CD4-positive, alpha-beta T cell treated with Interferon alpha-2 for 1 hour (primary cell): ENCODE data around the gene SUDS3.

Source experiments
- DNase-seq, 2 donors: peaks; one replicate each; pipeline ENCODE4 v3.0.0-alpha.2; 2020 to 2022

The SUDS3 gene

GRCh38 chr12:118357257-118358007 lies 18.9 kb upstream of the SUDS3 start:
- DNase-seq, result peak; percentile 63 to 71

DNA sequence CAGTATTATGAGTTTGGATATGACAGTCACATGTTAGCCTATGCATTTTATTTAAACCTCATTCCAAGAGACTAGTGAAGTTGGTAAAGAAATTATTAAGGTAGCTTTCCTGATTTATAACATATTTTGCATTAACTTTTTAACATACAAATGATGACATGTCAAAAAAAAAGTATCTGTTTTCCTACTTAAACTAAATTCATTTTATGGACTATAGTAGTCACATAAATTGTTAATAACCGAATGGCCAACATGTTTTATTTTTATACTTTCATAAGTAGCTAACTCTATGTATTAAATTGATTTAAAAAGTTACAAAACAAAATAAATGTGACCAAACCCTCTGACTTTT lies 18.4 kb upstream of the SUDS3 start:
- DNase-seq, result no peak

GRCh38 chr12:118358612-118359540 lies 17.5 kb upstream of the SUDS3 start:
- peak in 1 of 2 donors; percentile 25 for DNase-seq

DNA sequence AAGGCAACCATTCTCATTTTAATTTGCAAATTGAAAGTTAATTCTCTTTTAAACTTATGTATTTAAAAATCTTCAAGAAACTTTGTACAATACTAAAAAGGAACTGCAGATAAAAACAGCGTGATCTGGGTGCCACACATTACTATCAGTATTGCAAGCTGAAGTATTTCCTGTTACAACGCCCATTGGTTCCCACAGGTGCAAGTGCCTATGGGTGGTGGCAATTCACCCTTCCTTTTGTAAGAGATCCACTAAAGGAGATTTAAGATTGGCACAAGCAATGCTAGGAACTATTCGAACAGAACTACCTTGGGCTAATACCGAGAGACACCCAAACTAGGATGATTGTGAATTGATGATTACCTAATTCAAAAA lies 16.8 kb upstream of the SUDS3 start:
- peak in 1 of 2 donors; percentile 56 for DNase-seq

DNA sequence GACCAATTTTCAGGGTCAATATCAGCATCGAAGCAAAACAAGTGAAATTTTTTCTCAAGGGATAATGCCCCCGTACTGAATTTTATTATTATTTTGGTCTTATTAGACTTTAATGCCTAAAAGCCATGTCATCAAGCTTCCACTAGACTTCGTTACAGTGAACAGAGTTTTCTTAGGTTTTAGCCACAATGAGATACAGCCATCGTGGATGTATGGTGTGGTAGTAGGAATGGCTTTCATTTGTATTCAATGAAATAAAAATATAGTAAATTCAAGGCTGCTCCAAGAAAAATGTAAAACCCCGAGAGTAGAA lies 15.3 kb upstream of the SUDS3 start:
- DNase-seq, result no peak

DNA sequence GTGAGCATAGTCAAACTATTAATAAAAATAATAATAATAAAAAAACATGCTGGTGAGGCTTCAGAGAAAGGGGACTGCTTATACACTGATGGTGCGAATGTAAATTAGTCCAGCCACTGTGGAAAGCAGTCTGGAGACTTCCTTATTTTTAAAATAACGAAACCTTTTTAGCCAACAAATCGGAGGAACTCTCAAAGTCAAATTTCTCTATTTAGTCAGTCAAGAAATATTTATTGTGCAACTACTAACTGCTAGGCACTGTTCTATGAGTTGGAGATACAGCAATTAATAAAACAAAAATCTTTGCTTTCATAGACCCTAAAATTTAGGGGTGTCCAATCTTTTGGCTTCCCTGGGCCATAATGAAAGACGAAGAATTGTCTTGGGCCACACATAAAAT lies 14.5 kb upstream of the SUDS3 start:
- DNase-seq, result no peak

DNA sequence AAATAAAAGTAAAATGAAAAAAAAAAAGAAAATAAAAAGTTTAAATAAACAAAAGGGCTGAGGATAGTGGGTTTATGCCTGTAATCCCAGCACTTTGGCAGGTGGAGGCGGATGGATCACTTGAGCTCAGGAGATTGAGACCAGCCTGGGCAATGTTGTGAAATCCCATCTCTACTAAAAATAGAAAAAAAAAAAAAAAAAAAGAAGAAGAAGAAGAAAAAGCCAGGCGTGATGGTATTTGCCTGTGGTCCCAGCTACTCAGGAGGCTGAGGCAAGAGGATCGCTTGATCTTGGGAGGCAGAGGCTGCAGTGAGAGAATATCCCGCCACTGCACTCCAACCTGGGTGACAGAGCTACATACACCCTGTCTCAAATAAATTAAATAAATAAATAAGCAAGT lies 7.5 kb upstream of the SUDS3 start:
- DNase-seq, result no peak

DNA sequence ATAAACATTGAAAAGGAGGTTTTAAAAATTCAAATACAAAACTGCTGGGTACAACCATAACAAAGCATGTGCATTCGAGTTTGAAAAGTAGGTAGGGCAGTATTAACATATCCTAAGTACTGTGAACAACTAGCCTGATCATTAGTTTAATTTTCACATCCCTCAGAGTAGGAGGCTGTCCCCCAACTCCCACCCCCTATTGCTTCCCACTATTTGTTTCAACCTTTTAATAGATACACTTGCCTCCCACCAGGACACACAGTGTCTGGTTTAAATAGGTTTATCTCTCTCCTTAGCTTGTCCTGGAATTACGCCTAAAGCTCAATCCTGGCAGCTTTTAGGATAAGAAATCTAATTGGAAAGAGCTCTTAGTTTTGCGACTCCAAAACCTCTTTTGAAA lies 5.8 kb upstream of the SUDS3 start:
- DNase-seq, result no peak

GRCh38 chr12:118371321-118372282 lies 4.8 kb upstream of the SUDS3 start:
- no peak for DNase-seq

DNA sequence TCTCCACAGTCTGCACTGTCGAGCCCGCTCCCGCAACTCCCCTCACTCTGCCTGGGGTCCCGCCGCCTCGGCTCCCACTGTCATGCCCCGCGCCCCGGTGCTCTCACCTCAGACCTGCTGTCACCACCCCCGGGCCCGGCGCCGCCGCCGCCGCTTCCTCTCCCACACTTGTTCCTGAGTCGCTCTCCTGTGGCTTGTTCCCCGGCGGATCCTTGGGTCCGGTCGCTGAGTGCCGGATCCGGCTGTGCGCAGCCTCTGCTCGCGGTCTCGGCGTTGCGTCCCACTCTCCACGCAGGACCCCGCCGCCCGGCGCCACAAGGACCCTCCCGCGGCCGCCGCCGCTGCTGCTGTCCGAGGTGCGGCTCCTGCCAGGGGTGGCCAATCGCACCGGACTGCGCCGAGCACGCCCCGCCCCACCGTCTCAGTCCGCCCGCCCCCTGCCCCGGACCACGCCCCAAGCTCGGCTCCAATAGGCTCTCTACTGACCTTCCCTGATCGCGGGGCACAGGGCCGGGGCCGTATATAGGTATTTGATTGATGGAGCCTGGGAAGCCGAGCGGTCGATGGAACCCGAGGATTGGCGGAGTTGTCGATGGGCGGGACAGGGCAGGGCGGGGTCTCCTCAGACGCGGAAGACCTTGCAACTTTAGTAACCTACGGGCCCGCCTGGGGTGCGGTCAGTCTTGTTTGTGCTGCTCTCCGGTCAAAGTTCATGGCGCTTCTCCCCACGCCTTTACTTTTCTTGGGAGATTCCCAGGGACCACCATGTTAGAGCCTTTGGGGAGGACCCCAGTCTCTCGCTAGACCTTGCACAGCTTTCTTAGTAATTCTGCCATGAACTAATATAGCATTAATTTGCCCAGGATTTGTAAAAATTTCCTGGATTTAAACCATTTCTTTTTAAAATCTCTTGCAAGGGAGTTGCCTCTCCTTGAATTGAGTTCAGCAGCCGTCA lies 3.5 kb upstream of the SUDS3 start, which contains the start of gene TAOK3:
Gene TAOK3 (minus strand): TSS at position 367 of the 955 bp plus-strand sequence. CDS start 117,340 bp downstream, outside the sequence.
- peak; percentile 98 to 99 for DNase-seq

GRCh38 chr12:118373616-118374015 lies 2.7 kb upstream of the SUDS3 start:
- no peak for DNase-seq

- no peak for DNase-seq
Measured at GRCh38 chr12:118374126-118374725, 2.1 kb upstream of the SUDS3 start.

GRCh38 chr12:118374909-118375308 lies 1.4 kb upstream of the SUDS3 start:
- DNase-seq, result no peak

DNA sequence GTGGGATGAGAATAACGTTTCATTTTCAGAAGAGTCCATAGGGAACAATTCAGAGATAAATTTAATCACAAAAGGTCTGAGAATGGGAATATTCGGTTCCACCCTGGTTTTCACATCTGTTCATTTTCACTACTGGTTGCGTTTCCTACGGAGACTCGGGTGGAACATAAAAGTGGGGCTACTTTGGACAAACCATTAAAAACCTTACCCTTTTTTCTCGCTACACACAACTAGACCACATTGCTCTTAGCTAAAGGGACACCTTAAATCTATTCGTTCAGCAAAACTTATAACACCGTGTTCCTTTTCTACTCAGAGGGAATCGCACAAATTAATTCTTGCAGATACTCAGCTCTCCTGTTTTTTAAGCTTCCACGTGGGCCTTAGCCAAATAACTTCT lies 1.0 kb upstream of the SUDS3 start:
- no peak for DNase-seq

- DNase-seq, result peak in 1 of 2 donors; percentile 26
Measured at GRCh38 chr12:118377021-118377883, 897 bp downstream of the SUDS3 start.

DNA sequence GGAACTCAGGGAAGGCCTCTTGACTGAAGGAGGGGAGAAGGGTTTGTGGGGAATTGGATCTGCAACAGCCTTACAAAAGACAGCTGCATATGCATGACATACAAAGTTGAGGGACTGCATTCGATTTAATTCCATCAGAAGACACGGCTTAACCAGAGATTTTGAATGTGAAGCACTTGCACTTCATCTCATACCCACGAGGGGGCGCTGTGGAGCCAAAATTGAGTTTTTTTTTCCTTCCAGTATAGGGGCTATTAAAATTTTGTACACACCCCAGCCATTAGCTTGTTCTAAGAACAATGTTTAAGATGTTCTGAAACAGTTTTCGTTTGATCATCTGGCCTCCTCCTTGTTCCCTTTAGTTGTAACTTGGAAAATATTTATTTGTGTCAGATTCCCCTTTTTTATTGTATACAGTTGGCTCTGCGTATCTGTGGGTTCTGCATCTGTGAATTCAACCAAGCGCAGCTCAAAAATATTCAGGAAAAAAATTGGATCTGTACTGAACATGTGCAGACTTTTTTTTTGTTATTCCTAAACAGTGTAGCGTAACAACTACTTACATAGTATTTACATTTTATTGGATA lies 1.6 kb downstream of the SUDS3 start:
- DNase-seq, result peak; percentile 66 to 83

DNA sequence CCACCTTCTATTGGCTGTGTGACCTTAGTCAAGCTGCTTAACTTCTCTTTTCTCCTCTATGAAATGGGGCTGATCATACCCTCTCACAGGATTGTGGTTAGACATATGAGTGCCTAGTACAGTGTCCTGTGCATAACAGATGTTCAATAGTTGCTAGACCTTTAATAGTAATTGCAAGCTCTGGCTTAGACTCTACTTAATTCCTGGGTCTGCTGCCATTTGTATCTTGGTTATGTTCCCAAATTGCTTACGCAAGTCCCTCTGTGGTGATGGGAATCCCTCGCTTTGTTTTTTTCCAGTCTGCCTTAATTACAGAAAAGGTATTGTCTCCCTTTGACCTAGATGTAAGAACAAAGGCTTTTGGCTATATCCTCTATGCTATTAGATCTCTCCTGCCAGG lies 15.1 kb downstream of the SUDS3 start:
- no peak for DNase-seq

- DNase-seq, result no peak
Measured at GRCh38 chr12:118391836-118392235, 15.5 kb downstream of the SUDS3 start.

- no peak for DNase-seq
Measured at GRCh38 chr12:118397708-118398440, 21.5 kb downstream of the SUDS3 start.
